Measurements from ENCODE around the gene STON1.

- TF ChIP-seq CTCF (IDR thresholded peaks at IDR 0.05) (no peak), POLR2AphosphoS5 (IDR thresholded peaks at IDR 0.05) (no peak), POLR2A (IDR thresholded peaks at IDR 0.05) (no peak)
These were observed 10.4 kb downstream of the STON1 start for GRCh38 chr2:48540237-48540935.

Data from breast epithelium (tissue), 3 donors.